Measurements from ENCODE around the gene EMID1.
"Not testable (repeated sequence)": the region's sequence is repeated elsewhere in the genome, so short reads cannot be mapped to it uniquely, and the experiment has no call there.

EMID1 gene

DNA sequence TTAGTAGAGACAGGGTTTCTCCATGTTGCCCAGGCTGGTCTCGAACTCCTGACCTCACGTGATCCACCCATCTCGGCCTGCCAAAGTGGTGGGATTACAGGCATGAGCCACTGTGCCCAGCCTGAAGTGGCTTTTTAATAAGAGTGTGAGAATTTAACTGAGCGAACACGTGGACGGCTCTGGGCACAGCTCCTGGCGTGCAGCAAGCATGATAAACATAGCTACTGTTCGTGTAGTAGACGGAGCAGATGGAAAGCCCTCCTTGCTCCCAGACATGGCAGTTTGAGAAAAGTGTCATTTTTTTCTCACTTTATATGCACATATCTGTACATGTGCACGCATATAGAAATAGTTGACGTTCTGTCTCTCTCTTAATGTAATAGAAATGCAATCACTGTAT lies 7.0 kb downstream of the EMID1 start:
- DNase-seq, result no peak

DNA sequence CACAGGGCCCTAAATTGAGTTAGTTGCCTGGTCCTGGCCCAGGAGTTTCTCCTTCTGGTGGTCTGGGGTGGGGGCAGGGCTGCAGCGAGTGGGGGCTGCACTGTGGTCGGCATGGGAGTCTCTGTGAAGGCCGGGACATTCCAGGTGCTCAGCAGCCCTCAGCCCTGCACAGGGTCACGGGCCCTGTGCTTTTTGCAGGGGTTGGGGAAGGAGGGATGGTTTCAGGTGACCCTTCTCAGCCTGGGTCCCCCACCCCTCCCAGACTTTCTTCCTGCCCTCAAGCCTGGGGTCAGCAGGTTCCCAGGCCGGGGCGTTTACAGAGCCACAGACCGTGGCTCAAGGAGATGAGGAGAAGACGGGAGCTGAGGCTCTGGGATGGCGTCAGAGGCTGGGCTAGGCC lies 7.8 kb downstream of the EMID1 start:
- DNase-seq, result no peak

DNA sequence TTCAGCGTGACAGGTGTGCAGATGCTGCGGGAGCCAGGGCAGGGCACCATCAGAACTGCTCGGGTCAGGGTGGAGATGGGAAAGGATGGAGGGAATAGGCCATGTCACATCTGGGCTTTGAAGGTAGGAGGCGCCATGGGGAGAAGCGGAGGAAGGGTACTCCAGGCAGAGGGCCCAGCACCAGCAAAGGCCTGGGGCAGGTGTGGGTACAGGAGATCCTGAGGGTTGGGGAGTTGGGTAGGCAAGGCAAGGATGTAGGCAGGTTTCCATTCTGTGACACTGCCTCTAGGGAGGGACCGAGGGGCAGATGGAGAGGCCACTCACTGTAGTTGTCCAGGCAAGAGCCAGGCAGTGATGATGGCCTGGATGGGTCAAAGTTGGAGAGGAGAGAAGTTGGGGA lies 8.5 kb downstream of the EMID1 start:
- no peak for DNase-seq

DNA sequence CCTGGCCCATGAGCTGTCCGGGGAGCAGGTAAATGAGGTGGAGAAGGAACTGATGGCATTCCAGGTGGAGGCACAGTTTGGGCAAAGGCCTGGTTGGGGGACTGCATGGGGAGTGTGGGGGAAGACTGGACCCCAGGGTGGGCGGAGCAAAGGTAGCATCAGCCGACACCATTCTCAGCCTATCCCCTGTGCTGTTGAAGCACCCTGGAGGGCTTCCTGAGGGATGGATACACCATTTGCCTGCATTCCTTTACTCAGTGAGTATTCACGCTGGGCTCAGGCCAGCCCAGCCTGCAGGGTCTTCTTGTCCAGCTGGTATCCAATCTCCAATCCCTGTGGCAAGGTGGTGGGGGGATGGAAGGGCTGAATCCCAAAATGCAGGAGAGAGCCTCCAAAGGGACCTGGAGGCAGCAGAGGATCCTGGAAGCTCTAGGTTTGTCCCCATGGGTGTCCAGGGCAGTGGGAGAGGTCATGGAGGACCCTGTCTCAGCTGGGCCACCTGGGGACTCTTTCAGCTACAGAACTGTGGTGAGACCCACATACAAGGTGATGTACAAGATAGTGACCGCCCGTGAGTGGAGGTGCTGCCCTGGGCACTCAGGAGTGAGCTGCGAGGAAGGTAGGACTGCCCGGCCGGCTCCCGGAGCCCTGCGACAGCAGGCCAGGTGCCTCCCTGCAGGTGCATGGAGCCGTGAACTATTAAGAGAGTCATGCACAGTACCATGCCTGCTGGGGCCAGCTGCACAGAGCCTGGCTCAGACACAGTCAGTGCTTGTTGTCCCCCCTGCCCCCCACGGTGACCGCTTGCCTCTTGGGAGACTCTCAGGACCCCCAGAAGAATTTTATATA lies 9.5 kb downstream of the EMID1 start:
- DNase-seq, result no peak

DNA sequence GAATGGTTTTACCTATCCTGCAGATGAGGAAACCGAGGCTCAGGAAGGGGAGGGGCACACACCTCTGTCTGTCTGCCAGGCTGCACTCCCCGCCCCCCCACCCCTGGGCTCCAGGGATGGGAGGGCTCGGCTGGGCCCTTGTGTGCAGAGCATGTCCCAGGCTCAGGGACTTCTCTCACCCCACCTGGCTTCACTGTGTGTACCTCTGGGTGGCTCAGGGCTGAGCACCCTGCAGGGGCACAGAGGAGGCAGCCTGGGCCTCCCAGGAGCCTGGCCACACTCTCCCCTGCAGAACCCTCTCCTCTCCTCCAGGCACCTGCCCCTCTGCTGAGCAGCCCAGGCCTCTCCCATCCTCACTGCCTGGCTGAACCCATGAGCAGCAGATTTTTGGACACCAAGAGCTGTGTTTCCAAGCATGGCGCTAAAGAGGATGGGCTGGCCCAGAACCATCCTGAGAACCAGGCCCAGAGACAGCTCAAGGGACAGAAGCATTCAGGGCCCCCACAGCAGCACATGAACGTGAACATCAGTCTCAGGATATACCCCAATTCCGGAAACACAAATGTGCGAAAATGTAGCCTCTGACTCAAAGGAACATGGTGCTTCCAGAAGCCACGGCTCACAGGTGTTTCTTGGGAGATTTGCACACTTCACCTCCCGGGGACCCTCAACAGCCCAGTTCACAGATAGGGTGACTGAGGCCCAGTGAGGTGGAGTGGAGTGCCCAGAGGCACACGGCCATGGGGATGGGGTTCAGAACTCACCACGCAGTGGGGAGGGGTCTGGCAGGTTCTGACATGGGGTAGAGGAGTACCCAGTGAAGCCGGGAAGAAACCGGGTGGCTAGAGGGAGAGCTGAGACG lies 10.5 kb downstream of the EMID1 start:
- no peak for DNase-seq

DNA sequence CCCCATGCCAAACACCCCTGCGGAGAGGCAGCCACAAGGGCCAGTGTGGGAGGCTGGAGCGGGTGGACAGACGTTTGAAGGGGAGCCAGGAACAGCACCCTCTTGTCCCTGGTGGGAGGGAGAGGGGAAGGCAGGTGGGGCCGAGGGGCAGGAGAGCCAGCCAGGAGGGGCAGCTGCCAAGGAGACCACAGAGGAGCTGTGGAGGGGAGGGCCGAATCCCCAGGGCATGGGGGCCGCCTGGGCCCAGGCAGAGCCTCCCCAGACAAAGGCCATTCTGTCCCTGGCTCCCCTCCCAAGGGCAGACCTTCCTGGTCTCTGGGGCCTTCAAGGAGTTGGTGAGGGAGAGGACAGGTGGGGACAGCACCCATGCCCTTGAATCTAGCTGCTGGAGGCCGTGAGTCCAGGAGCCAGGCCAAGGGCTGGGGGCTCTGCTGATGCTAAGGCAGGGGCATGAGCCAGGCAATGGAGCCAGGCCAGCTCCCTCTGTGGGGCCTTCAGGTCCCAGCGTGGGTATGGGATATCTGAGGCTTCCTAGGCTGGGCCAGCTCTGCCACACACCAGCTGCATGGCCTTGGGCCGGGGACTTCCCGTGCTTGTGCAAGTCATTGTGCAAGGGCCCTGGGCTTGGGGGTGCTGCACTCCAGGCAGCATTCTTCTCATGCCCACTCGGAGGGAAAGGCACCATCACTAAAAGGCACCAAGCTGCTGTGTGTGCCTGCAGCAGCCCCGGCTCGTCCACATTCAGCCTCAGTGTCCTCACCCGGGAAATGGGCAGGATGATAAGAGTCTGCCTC lies 11.4 kb downstream of the EMID1 start:
- no peak for DNase-seq

DNA sequence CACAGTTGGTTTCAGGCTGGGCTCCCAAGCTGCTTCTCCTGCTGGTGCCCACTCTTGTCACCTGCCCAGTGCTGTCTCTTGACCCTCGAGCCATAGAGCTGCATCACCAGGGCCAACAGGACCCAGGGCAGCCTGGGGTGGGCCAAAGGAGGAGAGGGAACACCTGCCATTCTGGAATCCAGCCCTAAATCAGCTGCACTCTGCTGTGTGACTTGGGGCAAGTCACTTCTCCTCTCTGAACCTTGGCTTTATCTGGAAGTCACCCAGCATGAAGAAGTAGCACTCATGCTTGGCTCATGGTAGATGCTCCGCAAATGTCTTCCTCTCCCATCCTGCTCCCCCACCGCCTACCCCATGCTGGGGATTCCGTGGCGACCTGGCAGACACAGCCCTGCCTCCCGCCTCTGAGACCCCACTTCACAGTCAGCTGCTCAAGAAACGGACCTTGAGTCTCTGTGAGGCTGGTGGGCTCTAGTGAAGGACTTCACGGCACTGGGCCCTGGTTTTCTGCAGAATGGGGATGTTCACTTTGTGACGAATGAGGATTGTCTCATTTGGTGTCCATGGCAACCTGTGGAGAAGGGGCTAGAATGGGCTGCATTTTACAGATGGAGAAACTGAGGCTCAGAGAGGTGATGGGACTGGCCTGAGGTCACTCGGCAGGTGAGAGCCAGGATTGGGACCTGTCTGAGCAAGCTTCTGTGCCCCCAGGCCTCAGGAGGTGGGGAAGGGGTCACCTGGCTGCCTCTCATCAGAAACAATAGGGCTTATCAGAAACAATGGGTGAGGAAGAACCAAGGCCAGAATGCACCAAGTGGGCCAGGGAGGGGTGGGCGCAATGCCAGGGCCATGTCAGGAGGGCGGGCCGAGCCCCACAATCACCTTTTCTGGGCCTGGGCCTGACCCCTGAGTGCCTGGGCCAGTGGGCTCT lies 12.4 kb downstream of the EMID1 start:
- DNase-seq, result no peak

DNA sequence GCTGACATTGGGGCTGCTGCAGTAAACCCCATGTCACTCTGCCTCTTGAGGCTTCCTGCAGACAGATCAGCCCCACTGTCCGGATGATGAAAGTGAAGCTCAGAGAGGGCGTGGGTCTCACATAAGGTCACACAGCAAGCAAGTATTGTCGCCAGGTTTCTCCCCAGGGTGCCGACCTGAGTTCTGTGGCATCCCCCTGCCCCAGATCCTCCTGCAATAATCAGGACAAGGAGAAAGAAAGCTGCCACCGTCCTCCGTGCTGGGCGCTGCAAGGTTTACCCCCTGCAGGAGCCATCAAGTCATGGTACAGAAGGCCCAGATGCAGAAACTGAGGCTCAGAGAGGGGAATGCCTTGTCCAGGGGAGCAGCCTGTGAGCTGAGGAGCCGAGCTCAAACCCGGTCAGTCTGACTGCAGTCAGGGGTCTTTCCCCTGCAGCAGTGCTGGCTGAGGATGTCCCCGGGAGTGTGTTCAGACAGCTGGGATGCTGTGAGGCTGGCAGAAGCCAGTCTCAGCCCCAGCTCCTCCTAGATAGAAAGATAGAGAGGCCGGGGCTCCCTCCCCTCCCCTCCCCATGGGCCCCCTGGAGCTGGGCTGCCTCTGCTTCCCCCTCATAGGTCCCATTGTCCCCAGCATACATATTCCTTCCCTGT lies 13.2 kb downstream of the EMID1 start:
- no peak for DNase-seq

DNA sequence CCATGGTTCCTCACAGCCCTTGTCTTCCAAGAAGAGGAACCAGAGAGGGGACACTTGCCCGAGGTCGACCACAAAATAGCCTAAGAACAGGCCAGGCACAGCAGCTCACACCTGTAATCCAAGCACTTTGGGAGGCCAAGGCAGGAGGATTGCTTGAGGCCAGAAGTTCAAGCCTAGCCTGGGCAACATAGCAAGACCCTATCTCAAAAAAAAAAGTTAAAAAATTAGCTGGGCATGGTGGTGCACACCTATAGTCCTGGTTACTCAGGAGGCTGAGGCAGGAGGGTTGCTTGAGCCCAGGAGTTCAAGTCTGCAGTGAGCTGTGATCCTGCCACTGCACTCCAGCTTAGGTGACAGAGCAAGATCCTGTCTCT lies 13.7 kb downstream of the EMID1 start:
- DNase-seq, result not testable (repeated sequence)

DNA sequence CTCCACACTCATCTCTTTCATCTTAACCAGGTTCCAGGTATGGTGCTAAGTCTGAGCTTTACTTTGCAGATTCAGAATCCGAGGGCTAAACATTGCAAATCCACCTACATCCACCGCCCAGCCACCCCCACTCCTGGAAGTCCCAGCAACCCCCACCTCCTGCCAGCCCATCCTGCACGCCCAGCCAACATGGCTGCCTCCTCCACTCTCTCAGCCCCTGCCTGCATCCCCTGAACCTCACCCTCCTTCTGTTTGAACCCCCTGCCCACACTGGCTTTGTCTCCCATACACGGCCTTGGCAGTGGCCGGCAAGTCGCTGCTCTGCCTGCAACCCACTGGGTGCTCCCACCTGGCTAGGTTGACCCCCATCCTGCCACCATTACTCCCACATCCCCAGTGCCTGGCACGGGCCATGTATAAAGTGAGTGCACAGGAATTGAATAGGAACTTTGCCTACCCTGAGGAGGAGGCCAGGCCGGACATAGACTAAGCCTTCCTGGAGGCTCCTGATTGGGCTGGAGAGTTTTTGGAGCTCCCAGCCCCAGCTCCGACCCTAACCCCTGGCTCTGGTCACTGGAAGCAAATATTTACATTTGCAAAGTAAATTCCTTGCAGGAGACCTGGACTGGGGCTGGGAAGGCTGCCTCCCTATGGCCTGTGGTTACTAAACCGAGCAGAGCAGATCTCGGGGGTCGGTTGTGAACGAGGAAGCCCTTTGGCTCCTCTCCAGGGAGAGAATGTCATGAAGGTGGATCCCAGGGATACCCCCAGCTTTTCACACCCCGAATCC lies 14.4 kb downstream of the EMID1 start:
- no peak for DNase-seq

DNA sequence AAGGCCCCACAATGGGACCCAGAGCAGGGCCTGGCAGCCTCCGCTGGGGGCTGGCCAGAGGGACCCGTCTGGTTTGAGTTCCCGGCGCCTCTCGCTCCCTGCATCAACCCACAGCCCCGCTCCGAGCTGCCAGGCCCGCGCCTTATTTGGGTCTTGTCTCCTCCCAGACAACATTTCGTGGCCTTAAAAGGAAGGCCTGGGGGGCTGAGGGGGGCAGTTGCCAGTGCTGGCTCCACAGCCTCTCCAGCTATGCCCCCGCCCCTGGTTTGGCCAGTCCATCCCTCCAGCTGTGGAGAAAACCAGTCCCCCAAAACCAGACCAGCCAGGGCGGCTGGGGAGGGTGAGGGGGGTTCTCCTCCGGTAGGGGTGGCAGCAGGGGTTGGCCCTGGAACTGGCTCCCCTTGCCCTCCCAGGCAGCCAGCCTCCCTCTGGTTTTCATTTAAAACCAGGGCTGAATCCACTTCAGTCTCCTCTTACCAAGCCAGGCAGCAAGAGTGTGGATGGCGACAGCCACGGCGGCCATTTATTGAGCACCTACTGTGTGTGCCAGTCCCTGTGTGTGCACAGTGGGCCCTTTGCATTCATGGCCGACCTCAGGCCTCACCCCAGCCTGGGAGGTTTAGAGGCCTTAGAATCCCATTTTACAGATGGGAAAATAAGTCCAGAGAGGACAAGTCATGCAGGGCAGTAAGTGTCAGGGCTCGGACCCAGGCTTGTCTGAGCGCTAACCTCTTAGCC lies 18.6 kb downstream of the EMID1 start:
- no peak for DNase-seq

DNA sequence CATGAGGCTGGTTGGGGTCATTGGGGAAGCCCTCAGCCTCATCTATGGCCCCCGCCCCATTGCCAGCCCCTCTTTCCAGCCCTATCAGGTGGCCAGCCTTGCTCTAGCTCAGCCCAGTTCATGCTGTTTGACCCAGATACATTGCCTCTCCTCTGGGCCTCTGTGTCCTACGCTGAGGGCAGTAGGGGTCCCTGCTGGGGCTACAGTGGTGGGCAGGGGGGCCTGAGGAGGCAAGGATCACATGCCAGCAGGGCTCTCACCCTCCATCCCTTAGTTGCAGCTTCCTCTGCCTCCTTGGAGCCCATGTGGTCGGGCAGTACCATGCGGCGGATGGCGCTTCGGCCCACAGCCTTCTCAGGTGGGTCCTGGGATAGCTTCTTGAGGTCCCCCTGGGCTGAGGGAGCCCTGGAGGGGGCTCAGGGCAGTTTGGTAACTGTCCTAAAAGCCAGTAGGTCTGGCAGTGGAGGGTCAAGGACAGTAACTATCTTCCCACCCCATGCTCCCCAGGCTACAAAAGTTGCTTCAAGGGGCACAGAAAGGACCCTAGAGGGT lies 19.2 kb downstream of the EMID1 start:
- DNase-seq, result no peak

DNA sequence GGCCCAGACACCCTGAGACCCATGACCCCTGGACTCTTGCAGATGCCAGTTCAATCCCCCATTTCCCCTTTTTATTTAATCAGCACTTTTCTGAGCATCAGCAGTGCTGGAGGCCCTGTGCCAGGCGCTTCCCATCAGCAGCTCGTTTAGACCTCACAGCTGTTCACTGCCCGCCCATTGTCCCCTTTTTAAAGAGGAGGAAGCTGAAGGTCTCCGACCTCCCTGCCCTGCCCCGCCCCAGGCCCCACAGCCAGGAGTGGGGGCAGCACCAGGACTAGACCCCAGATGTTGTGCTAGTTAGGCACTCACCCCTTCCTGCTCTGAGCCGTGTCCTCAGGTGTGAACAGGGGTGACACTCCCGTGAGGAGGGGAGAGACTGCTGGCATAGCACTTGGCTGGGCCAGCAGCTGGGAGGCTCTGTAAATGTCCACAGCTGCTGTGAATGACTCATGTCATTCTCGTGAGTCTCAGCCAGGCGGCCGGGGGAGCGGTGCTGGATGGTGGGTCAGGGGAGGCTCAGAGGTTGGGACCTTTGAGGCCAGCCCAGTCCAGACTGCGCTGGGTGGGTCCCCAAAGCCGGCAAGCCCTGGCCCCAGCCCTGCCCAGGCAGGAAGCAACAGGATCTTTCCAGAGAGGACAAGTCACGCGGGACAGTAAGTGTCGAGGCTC lies 19.9 kb downstream of the EMID1 start:
- DNase-seq, result no peak

DNA sequence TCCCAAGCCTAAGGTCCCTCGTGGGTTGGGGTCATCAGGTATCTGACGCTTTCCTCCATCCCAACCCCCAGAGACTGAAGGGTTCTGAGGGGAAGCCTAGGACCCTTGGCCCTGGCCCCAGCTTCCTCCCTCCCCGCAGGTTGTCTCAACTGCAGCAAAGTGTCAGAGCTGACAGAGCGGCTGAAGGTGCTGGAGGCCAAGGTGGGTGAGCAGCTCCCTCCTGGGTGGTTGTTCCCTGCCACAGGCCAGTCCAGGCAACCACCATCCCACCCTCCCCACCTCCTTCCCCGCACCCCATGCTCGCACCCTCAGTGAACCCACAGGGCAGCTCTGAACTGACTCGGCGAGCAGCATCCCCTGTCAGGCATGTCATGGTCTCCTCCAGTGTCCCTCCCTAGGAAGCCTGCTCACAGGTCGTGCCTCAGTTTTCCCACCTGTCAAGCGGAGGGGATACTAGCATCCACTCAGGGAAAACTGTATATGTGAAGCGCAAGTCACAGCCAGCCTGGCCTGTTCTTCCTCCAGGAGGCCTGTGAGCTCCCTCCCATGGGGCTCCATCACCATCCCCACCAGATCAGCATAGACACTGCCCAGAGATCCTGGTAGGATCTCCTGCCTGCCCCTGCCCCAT lies 20.8 kb downstream of the EMID1 start:
- DNase-seq, result no peak

DNA sequence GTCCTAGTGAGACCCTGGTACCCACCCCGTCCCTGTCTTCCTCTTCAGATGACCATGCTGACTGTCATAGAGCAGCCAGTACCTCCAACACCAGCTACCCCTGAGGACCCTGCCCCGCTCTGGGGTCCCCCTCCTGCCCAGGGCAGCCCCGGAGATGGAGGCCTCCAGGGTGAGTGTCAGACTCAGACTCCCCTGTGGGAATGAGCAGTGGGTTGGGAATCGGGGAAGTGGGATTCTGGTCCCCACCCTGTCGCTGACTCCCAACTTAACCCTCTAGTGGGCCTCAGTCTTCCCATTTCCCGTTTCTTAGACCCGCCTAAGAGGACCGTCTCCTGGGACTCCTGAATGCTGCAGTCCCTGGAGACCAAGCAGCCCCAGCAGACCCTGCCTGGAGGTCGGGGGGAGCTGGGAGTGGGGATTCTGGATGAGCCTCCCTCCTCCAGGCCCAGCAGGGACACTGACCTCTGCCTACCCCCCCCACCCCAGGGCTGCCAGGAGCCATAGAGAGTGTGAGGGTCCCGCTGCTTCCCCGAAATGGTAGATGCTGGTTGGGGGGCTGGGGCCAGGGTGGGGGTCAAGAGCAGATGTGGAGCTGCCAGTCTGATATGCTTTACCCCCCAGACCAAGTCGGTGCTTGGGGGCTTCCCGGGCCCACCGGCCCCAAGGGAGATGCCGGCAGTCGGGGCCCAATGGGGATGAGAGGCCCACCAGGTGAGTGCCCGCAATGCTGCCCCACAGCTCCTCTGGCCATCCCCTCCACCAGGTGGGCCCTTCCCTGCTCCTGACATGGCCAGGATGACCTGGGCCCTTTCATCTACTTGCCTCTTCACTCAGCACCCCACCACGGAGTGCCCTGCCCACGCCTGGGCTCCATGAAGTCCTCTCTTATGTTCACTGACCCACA lies 25.5 kb downstream of the EMID1 start:
- DNase-seq, result no peak

DNA sequence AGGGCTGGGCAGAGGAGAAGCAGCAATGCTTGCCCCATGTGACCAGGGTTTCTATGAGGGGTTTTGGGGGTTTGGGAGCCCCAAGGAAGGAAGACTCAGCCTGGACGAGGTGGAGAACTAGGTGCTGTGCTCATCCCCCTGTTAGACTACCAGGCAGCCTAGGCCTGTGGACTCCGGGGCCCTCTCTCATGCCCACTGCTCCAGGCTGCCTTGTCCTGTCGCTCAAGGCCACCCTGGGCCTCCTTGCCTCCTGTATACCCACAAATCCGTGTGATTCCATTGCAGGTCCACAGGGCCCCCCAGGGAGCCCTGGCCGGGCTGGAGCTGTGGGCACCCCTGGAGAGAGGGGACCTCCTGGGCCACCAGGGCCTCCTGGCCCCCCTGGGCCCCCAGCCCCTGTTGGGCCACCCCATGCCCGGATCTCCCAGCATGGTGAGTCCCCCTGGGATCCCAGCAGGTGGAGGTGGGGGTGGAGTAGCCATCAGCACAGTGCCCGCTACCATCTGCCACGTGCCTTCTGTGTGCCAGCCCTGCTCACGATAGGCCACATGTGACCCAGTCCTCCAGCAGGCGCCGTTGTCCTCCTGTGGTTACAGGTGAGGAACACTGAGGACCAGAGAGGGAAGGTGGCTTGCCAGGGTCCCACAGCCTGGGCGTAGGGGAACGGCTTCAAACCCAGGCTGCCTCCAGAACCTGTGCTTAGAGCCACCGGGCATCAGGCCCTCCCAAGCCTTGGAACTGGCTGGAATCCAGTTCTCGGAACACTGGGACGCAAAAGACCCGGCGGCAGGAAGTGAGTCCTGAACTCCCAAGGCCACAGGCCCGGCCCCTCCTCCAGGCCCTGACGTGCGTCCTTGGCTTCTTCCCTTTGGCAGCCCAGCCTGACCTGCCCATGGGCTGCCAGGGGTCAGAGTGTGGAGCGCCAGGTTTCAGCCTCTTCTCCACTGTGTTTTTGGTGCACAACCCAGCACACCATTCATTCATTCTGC lies 26.6 kb downstream of the EMID1 start:
- no peak for DNase-seq
